ENCODE results near the gene ZDHHC13.

DNA sequence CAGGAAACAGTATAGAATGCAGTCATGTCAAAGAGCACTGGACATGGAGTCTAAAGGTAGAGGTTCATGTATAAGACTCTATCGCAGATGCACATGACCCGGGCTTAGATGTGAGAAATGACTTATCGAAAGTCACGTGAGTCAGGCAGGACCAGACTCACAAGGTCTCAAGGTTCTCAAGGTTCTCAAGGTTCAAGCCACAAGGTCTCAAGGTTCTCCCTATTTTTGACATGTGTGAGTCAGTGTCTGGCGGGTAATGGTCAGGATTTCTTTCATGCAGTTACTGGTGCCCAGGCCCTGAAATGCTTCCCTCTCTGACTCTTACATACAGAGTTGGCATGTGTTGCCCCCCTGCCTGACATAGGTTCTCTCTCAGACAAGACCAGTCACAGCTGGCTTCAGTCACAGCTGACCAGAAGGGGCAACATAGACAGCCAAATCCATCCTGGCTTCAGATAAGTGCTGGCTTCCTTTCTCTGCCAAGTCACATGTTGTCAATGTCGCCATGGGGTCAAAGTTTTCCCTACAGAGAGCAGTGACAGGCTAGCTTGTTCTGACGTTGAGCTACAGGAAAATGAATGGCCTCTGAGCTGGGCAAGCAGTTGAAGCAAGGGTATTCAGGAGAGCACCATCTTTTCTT is 74.7 kb downstream of the ZDHHC13 start:
- TF ChIP-seq EP300 (IDR thresholded peaks at IDR 0.05) (no peak), CTCF (IDR thresholded peaks at IDR 0.05) (no peak)
